22Rv1 (cell line): ENCODE data around the gene MRRF.
"Not testable (repeated sequence)": the region's sequence is repeated elsewhere in the genome, so short reads cannot be mapped to it uniquely, and the experiment has no call there.

ENCODE experiments used
- H3K27ac ChIP-seq: fragments of 450-650 bp; 2 replicates; pipeline ENCODE4 v1.5.1; 2017
- ZFX ChIP-seq: fragments of 450-650 bp; IDR thresholded peaks from 2 replicates; pipeline ENCODE4 v1.6.1; 2017; ENCODE audit warnings: antibody characterized with exemption, borderline replicate concordance
- TF ChIP-seq, protein P1 (sequence below): fragments of 450-650 bp; IDR thresholded peaks from 2 replicates; pipeline ENCODE4 v1.5.1; 2017; ENCODE audit warnings: mild to moderate bottlenecking

MRRF gene

DNA sequence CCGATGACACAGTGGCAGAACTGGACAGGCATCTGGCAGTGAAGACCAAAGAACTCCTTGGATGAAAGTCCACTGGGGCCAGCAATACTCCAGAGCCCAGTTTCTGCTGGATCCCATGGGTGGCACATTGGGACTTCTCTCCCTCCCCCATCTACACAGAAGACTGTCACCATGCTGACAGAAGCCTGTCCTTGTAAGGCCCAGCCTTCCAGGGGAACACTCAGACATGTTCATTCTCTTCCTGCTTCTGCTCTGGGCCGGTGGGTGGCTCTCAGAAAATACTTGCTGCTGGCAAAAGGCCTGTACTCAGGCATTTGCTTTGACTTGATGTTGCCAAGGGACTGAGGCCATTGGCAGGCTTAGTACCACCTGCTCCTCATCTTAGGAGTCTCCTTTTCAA, 57.9 kb downstream of the MRRF start:
- TF ChIP-seq, protein P1, sequence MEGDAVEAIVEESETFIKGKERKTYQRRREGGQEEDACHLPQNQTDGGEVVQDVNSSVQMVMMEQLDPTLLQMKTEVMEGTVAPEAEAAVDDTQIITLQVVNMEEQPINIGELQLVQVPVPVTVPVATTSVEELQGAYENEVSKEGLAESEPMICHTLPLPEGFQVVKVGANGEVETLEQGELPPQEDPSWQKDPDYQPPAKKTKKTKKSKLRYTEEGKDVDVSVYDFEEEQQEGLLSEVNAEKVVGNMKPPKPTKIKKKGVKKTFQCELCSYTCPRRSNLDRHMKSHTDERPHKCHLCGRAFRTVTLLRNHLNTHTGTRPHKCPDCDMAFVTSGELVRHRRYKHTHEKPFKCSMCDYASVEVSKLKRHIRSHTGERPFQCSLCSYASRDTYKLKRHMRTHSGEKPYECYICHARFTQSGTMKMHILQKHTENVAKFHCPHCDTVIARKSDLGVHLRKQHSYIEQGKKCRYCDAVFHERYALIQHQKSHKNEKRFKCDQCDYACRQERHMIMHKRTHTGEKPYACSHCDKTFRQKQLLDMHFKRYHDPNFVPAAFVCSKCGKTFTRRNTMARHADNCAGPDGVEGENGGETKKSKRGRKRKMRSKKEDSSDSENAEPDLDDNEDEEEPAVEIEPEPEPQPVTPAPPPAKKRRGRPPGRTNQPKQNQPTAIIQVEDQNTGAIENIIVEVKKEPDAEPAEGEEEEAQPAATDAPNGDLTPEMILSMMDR, result no peak
- TF ChIP-seq ZFX, result no peak
- H3K27ac ChIP-seq, result no peak overlapping the region

DNA sequence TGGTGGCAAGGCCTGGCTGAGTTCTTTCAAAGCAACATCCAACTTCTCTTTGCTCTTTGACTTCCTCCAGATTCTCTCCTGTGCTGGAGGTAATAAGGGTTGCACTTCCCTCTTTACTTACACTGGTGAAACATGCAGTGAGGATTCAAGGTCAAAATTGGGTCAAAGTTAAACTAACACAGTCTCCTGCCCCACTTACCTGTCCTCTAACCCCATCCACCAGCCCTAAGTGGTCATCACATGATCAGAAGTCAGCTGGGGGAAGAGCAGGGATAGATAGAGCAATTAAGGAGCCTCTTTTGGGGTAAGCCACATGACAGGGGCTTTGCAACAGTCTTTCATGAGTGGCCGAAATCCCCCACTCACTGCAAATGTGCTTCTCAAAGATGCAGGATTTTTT, 60.0 kb downstream of the MRRF start:
- H3K27ac ChIP-seq, result not testable (repeated sequence)

DNA sequence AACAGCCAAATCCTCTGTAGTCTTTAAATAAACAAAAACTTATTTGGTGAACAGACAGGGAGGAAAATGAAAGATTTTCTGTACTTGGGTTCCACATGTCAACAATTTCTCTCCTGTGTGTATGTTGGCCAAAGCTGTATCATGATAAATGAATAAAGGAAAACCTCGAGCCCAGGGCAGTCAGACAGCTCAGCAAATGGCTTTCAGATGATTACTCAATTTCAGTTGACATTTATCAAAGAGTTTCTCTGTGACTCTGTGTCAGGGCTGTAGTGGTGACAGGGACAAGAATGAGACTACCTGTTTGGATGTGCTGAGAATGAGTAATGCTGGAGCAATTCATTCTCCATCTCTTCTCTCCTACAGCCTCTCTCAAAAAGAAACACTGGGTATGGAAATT, 60.4 kb downstream of the MRRF start:
- no peak for TF ChIP-seq ZFX
- TF ChIP-seq, protein P1, result no peak
- H3K27ac ChIP-seq, result no peak overlapping the region

DNA sequence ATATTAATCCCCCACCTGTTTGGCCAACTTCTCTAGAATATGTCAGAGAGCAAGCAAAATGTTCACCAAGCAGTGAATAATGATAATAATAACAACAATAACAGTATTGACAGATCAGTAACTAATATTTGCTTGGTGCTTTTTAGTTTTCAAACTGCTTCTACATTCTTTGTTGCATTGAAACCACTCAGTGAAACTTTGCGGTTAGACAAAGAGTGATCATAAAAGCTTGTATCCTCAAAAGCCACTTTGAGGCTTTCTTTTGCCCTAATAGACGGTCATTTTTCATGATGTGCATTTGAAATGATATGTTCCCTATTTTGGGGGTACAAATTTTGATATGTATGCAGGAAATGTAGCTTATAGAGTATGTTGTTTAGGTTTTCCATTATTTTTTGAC, 62.5 kb downstream of the MRRF start:
- TF ChIP-seq, protein P1, result no peak
- TF ChIP-seq ZFX, result no peak
- no peak overlapping the region for H3K27ac ChIP-seq

DNA sequence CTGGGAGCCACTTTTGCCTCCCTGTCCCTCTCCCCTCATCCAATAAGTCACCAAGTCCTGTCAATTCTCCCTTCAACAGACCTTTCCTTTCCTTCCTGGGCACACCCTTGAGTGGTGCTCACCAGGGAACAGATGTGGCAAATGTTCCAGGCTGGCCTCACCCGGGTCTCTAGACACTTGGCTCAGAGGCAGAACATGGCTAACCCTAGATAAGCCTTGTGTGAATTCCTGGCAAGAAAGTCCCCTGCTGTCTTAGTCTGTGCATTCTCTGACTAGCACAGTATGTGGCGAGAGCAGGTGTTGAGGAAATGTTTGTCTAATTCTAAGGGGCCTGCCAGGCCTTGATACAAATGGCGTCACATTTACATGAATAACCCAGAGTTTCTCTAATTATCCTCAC, 64.9 kb downstream of the MRRF start:
- TF ChIP-seq ZFX, result no peak
- TF ChIP-seq, protein P1, result no peak

DNA sequence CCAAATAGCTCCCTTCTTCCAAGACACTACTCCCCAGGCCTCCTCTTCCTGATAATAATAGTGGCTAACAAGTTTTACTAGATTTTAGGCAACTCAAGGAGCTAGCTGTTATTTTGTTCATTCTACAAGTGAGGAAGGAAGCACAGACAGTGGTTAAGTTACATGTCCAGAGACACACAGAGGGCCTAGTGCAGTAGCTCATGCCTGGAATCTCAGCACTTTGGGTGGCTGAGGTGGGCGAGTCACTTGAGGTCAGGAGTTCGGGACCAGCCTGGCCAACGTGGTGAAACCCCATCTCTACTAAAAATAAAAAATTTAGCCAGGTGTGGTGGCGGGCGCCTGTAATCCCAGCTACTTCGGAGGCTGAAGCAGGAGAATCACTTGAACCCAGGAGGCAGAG, 65.8 kb downstream of the MRRF start:
- not testable (repeated sequence) for H3K27ac ChIP-seq

More for the DNA sequence above, 64.9 kb downstream of the MRRF start:
- H3K27ac ChIP-seq, result no peak overlapping the region

DNA sequence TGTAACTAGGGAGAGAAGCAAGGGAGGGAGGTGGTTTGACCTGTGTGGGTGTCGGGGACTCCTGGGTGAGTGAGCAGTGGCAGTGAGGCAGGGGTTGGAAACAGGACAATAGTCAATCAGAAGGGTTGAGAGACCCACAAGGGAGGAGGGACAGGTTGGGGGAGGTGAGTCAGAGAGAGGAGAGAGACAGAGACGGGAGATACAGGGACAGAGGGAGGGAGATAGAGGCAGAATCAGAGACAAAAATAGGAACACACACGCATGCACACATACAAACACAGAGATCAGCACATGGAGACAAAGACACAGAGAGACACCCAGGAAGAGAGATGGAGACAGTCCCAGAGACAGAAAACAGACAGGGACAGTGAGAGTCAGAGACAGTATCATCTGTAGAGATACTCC, 66.8 kb downstream of the MRRF start:
- TF ChIP-seq ZFX, result no peak
- TF ChIP-seq, protein P1, result no peak
- no peak overlapping the region for H3K27ac ChIP-seq

DNA sequence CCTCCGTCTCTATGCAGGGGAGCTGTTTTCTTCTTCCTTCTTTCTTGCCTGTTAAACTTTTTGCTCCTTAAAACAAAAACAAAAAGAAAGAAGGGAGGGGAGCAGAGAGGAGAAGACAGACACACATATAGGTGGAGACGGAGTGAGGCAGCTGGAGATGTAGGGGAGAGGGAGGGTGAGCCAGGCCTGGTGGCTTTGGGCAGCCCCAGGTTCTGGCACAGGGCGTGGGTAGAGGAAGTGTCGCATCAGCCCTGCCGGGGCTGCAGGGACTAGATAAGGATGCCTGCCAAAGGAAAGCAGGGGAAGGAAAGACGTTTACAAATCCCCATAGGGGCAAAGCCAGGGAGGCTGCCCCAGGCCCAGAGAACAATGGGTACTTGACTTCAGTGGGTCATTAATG, 67.4 kb downstream of the MRRF start:
- H3K27ac ChIP-seq, result no peak overlapping the region
- TF ChIP-seq ZFX, result no peak
- TF ChIP-seq, protein P1, result no peak

DNA sequence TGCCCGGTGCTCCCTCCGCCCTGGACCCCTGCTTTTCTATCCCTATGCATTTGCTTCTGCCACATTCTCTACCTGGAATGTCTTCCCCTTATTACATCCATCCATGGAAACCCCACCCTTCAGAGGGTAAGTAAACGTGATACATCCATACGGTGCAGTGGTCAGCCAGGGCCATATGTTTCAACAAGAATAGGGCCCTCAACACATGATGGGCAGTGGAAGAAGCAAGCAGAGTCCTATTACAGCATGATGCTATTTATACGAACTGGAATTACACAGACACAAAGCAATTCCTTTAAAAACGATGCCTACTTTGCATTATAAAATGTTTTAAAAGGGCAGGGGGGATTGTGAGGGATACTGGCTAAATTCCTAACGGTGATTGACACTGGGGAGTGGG, 68.0 kb downstream of the MRRF start:
- TF ChIP-seq ZFX, result no peak
- TF ChIP-seq, protein P1, result no peak
- H3K27ac ChIP-seq, result no peak overlapping the region
